GM18519 (cell line): ENCODE results near the gene PDE9A.

Experiments used
- ATAC-seq: cut with Tn5 transposase; IDR thresholded peaks from one replicate; pipeline ENCODE4 v1.9.1; 2021; ENCODE audit warnings: mild to moderate bottlenecking, moderate library complexity; ENCODE audit not compliant: unreplicated experiment, low FRiP score

PDE9A gene

GRCh38 chr21:42684109-42684916 is 30.9 kb downstream of the PDE9A start:
- no peak for ATAC-seq

DNA sequence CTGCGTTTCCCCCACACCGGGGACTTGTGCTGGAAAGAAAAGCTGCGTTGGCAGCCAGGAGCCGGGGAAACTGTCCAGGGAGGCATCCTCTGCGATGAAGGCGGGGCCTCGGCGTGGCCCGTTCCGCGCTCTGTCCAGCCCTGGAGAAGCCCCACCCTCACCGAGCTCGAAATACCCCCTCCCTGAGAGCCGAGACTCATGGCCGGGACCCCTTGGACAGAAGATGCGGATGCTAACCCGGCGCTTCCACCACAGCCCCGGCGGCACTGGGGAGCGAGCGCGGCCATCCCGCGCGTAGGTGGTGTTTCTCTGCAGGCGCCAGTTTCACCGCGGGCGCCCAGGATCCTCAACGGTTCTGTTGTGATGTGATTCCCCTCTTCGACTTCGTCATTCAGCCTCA is 31.6 kb downstream of the PDE9A start:
- no peak for ATAC-seq

DNA sequence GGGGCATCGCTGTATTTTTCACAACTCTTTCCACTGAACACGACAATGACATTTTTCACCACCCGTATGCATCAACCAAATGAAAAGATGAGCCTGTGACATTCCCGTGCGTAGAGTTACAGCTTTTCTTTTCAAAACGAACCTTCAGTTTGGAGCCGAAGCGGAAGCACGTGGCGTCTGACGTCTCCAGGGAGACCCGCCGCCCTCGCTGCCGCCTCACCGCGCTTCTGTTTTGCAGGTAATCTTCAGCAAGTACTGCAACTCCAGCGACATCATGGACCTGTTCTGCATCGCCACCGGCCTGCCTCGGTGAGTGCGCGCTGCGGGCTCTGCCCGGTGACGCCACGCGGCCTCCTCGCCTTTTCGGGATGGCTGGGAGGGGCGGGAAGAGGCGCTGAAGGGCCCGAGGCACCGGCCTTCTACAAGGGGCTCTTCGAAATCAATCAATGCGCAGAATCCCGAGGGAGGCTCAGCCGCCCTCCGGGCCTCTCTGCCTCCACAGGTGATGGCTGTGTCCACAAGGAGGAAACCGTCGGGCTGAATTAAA is 32.6 kb downstream of the PDE9A start:
- no peak for ATAC-seq

DNA sequence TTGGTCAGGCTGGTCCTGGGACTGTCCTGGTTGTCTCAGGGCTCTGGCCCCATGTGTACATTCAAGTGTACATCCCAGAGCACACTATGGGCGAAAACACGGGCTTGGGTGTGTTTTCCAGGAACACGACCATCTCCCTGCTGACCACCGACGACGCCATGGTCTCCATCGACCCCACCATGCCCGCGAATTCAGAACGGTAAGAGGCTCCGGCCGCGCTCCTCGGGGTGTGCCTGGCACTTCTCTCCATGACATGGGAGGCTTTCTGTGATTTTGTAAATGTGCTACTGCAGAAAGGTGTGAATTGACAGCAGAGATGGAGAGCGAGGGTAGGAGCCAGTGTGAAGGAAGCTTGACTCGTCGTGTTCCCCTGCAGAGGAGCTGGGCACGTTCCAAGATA is 34.4 kb downstream of the PDE9A start:
- no peak for ATAC-seq

- no peak for ATAC-seq
Observed at GRCh38 chr21:42688226-42688840, 34.9 kb downstream of the PDE9A start.

DNA sequence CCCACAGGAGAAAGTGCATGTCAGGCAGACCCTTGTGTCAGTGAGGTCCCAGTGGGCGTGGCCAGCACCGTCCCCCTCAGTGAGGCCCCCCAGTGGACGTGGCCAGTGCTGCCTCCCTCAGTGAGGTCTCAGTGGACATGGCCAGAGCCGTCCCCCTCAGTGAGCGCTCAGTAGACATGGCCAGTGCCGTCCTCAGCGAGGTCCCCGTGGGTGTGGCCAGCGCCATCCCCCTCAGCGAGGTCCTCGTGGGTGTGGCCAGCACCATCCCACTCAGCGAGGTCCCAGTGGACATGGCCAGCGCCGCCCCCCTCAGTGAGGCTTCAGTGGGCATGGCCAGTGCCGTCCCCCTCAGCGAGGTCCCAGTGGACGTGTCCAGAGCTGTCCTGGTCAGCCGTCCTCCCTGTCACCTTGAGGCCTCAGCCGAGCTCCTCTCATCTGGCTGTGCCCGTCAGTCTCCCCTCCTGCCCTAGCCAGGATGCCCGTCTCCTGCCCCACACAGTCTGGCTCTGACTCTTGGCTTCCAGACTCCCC is 35.5 kb downstream of the PDE9A start:
- no peak for ATAC-seq

DNA sequence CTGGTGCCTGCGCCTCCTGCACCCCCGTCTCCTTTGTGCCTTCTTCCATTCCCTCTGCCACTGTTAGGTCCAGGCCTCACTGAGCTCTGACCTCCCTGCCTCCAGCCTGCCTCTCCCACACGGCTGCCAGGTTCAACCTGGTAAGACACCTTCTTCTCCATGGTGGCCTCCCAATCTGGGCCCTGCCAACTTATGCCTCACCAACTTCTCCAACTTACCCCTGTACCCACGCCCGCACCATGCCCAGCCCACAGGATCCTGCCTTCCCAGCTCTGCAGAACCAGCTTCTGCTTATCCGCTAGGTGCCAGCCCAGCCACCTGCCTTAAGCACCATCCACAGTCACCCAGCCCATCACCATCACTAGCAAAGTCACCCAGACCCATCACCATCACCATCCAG is 37.2 kb downstream of the PDE9A start:
- ATAC-seq: no peak

DNA sequence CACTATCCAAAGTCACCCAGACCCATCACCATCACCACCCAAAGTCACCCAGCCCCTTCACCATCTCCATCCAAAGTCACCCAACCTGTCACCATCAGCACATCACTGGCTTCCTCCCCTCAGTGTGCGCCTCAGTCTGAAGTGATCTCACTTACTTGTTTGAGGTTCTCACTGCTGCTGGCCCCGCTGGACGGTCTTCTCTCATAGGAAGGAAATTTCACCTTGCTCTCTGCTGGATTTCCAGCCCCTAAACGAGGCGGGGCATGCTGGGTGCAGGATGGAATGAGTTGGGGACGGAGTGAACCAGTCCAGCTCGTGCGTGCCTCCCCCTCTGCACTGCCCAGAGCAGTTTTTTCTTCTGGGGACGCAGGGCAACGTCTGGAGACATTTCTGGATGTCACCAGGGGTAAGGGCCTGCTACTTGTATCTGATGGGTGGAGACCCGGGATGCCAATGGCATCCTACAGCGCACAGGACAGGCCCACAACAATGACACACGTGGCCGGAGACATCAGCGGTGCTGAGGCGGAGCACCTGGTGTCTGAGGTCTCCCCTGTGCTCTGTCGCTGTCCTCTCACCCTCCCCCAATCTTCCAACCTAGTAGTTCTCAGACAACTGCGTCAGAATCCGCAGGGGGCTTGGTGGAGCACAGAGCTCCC is 38.6 kb downstream of the PDE9A start:
- ATAC-seq: no peak

- ATAC-seq: no peak
Observed at GRCh38 chr21:42692688-42693087, 39.3 kb downstream of the PDE9A start.

DNA sequence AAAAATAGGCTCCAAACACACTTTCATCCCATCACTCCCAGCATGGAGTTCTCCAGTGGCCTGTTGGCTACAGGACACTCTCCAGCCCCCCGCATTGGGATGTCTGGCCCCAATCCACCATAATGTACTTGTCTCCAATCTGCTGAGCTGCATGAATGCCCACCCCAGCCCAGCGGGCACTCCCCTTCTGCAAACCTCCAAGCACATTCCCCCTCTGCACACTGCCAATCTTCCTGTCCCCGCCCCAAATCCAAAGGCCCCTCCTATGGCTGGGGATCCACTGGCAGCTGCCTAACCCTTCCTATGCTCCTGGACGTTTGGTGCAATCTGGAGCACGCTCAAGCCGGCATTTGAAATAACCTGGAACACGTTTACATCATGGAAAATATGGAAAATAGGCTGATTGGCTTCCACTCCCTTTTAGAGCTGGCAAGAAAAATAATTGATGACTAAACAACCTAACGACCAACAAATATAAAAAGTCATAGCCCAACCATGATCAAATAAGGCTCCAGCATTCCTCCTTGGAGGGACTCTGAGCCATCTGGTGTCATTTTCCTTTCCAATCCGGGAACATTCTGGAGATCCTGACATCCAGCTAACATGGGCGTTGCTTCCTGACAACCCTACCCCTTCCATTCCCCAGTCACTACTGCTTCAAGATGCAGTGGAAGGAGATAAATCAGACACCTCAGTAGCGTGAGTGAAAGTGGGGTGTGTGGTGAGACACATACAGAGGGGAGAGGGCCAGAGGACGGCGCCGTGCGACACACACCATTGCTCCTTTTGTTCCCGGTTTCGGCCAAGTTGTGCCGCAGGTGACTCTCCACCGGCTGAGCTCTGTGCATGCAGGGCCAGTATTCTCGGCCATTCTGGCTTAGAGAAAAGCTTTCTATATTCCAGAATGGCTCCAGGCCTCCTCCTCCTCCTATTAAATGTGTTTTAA is 41.6 kb downstream of the PDE9A start:
- ATAC-seq: no peak

GRCh38 chr21:42695697-42696380 is 42.4 kb downstream of the PDE9A start:
- no peak for ATAC-seq

DNA sequence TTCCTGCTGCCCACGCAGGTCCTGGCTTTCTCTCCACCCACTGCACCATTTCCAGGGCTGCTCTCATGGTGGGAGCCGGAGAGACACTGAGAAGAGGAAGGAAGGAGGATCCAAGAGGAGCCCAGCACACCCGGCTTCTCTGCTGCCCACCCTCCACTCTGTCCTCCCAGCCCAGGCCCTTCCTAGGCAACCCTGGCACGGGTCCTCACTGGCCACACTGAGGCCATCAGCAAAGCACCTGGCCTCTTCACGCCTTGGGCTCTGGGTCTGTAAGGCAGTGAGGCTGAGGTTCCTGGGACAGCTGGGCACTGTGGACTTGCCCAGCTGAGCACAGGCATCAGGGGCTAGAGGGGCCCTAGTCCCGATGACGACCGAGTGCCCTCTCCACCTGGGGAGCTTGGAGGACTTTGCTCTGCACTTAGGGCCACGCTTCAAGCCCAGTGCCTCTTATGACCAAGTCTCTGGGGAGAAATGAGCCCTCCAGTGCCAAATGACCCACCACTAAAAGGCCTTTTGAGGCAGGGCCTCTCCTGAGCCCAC is 43.1 kb downstream of the PDE9A start:
- ATAC-seq: no peak

- no peak for ATAC-seq
Observed at GRCh38 chr21:42698733-42699132, 45.3 kb downstream of the PDE9A start.

DNA sequence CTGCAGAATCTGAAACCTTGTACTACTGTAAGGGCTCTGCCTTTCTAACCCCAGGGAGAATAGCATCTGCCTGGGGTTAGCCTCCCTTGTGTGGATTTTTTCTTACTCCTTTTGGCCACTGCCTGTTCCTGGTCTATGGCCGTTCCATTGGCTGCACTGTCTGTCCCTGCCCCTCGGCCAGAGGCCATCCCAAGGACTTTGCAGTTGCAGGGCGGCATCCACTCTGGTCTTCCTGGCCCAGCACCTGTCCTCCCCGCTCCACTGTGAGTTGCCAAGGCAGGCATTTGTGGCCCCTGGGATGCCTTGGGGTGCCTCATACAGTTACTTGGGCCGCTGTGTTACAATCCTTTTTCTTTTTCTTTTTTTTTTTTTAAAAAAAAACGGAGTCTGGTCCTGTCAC is 45.8 kb downstream of the PDE9A start:
- no peak for ATAC-seq

GRCh38 chr21:42701706-42702456 is 48.5 kb downstream of the PDE9A start:
- ATAC-seq: no peak

- no peak for ATAC-seq
Observed at GRCh38 chr21:42702720-42703119, 49.3 kb downstream of the PDE9A start.

GRCh38 chr21:42703136-42703908 is 49.9 kb downstream of the PDE9A start:
- ATAC-seq: no peak

- ATAC-seq: no peak
Observed at GRCh38 chr21:42703965-42704364, 50.5 kb downstream of the PDE9A start.
